Measurements from ENCODE around the gene RGS19. TPM values are rescaled to one million over a fixed set of nuclear protein-coding genes. Genes with fewer than 3 reads are reported as not detected.
A peak's percentile ranks its signal among the peaks of the same experiment; 100 is the strongest.

The RGS19 gene
- total RNA-seq, 4 donors from 2014 or later: 12.9 to 35.7 (median 20.1) TPM

DNA sequence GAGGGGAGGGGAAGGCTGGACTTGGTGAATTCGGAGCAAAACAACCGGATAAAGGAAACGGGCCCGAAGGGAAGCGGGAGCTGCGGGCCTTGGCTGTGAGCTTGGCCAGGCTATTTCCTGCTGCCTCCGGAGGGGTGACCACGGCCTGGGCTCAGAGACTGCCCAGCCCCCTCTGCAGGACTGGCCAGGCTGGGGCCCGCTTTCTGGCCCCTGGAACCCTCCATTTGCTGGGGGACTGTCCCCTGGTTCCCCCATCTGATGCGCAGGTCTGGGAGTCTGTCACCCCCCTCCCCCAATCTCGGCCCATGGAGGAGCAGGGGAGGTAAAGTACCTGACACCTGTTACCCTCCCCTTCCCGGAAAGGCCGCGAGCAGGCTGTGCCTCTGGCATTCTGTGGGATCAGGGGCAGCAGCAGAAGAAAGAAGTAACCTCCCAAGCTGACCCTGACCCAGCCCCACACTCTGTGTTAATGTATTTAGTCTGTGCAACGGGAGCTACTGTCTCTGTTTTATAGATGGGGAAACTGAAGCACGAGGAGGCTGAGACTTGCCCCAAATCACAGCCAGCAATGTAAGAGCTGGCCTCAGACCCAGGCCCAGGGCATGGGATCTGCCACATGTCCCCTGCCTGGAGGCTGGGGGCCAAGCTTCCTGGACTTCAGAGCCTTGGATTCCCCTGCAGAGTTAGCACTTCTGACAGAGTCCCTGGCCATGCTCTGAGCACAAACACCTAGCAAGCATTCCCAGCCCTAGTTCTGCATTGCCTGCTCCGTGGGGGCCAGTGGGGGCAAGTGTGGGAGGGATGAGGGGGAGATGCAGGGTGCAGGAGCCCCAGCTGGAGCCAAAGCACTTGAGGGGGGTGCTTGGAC lies 39.8 kb downstream of the RGS19 start:
- H3K27me3 ChIP-seq: peaks cover 0 to 72% of the 10 kb centered on the region in 2 donors
- no peaks in the 10 kb centered on the region for H3K9me3 ChIP-seq
- H3K4me1 ChIP-seq: peaks cover 0 to 50% (median 27%) of the 10 kb centered on the region in 4 donors
- peak overlapping the region in 1 of 4 donors; percentile 68 for H3K27ac ChIP-seq
- peak overlapping the region in 3 of 4 donors; percentile 3 to 54 (median 52) for H3K4me3 ChIP-seq
- peaks cover 0 to 19% (median 0%) of the 10 kb centered on the region in 3 donors for H3K36me3 ChIP-seq
- WGBS, 2 donors: 5 to 11% methylated on average over 15 of the region's 17 CpGs
- TF ChIP-seq POLR2A (IDR thresholded peaks at IDR 0.05) (no peak), EP300 (IDR thresholded peaks at IDR 0.05) (no peak)
- TF ChIP-seq, protein P1, sequence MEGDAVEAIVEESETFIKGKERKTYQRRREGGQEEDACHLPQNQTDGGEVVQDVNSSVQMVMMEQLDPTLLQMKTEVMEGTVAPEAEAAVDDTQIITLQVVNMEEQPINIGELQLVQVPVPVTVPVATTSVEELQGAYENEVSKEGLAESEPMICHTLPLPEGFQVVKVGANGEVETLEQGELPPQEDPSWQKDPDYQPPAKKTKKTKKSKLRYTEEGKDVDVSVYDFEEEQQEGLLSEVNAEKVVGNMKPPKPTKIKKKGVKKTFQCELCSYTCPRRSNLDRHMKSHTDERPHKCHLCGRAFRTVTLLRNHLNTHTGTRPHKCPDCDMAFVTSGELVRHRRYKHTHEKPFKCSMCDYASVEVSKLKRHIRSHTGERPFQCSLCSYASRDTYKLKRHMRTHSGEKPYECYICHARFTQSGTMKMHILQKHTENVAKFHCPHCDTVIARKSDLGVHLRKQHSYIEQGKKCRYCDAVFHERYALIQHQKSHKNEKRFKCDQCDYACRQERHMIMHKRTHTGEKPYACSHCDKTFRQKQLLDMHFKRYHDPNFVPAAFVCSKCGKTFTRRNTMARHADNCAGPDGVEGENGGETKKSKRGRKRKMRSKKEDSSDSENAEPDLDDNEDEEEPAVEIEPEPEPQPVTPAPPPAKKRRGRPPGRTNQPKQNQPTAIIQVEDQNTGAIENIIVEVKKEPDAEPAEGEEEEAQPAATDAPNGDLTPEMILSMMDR (IDR thresholded peaks at IDR 0.05): no peak
- DNase-seq (ENCODE audit: low spot score in 2 of 2): no peak

DNA sequence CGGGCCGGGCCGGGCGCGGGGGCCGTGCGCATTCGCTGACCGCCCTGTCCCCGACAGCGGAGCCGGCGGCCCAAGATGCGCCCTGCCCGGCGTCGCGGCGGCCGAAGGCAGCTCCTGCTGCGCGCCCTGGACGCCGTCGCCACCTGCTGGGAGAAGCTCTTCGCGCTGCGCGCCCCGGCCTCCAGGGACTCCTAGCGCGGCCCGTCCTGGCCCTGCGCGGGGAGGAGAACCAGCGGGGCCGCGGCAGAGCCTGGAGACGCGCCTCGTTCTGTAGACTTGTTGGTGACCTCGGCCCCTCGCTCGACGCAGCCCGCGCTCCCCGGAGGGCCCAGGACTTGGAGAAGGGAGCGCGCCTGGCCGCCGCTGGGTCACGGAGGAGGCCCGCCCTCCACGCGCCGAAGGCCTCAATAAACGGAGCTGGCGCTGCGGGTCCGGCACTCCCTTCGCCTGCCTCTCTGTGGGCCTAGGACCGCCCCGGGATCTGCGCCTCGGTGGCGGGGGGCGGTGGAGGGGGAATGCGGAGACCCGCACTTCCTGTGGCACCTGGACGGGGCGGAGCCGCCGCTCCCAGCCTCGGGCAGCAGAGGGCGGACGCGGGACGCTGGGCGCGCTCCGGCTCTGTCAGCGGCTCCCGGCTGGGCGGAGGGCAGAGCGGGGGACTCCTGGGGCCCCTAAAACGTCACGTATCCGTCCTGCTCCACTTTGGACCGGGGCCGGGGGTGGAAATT lies 40.6 kb downstream of the RGS19 start:
- Histone ChIP-seq H3K4me3 (peak overlapping the region; percentile 3 to 54 (median 32)), H3K9me3 (no peaks in the 10 kb centered on the region), H3K4me1 (peaks cover 0 to 50% (median 27%) of the 10 kb centered on the region in 4 donors), H3K27ac (peak overlapping the region in 2 of 4 donors; percentile 52 to 68), H3K27me3 (peaks cover 0 to 65% of the 10 kb centered on the region in 2 donors), H3K36me3 (peaks cover 0 to 27% (median 0%) of the 10 kb centered on the region in 3 donors)
- no peak for DNase-seq (ENCODE audit: low spot score in 2 of 2)
- WGBS, 2 donors: 1 to 2% methylated on average over 20 to 64 of the region's 91 CpGs
- TF ChIP-seq, protein P1 (IDR thresholded peaks at IDR 0.05): peak; percentile 60 to 76 (median 73)
- no peak for TF ChIP-seq POLR2A (IDR thresholded peaks at IDR 0.05)
- TF ChIP-seq EP300 (IDR thresholded peaks at IDR 0.05): peak in 1 of 2 donors; percentile 33

DNA sequence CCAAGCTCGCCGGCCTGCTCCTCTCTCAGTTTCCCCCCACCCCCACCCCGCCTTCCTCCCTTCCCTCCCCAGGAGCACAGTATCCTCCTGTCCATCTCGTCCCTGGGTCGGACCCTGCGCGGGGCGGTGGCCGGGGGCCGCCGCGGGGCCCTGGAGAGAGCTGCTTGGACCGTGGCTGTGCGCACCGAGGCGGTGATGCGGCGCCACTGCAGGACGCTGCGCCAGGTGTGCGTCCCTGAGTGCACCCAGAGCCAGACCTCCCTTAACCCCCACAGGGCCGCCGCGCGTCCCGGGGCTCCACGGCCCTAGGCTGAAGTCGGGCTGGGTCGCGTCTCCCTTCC lies 41.1 kb downstream of the RGS19 start:
- 2% methylated on average over 30 of the region's 30 CpGs; no CpG with 5 or more reads in 1 of the 2 donors for WGBS, 2 donors
- Histone ChIP-seq H3K27me3 (peaks cover 0 to 63% of the 10 kb centered on the region in 2 donors), H3K27ac (peak overlapping the region in 1 of 4 donors; percentile 52), H3K4me1 (peaks cover 0 to 50% (median 27%) of the 10 kb centered on the region in 4 donors), H3K36me3 (peaks cover 0 to 33% (median 0%) of the 10 kb centered on the region in 3 donors), H3K4me3 (peak overlapping the region in 2 of 4 donors; percentile 52 to 54), H3K9me3 (no peaks in the 10 kb centered on the region)
- no peak for DNase-seq (ENCODE audit: low spot score in 2 of 2)
- TF ChIP-seq POLR2A (IDR thresholded peaks at IDR 0.05) (no peak), EP300 (IDR thresholded peaks at IDR 0.05) (no peak)
- TF ChIP-seq, protein P1 (IDR thresholded peaks at IDR 0.05): no peak

DNA sequence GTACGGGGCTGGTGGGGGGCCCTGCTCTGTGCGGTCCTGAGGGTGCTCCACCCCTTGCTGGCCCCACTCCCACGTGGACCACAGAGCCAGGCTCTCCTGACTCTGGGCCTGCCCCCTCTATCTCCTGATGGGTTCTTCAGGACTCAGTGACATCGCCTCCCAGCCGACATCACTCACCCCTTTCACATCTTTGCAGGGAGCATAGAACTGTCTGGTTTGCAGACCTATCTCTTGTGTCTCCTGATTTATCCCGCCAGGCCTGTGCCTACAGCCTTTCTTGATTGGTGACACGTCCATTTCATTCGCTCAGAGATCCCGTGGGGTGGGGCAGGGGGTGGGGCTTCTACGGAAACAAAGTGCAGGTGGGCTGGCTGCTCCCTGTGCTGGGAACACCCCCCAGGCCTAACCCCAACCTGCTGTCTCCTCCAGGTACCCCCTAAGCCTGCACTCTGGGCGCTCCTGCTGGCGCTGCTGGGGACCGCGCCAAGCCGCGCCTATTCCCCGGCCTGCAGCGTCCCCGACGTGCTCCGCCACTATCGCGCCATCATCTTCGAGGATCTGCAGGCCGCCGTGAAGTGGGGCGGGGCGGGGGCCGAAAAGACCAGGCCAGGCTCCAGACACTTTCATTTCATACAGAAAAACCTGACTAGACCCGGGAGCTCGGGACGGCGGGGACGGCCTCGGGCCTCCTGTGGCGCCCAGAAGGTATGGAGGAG lies 41.7 kb downstream of the RGS19 start:
- no peak for TF ChIP-seq POLR2A (IDR thresholded peaks at IDR 0.05)
- no peak for TF ChIP-seq EP300 (IDR thresholded peaks at IDR 0.05)
- TF ChIP-seq, protein P1 (IDR thresholded peaks at IDR 0.05): no peak
- H3K36me3 ChIP-seq: peaks cover 0 to 38% (median 0%) of the 10 kb centered on the region in 3 donors
- peak overlapping the region in 2 of 4 donors; percentile 52 to 54 for H3K4me3 ChIP-seq
- WGBS, 2 donors: 11% methylated on average over 29 to 36 of the region's 36 CpGs
- no peak for DNase-seq (ENCODE audit: low spot score in 2 of 2)
- H3K4me1 ChIP-seq: peaks cover 0 to 50% (median 27%) of the 10 kb centered on the region in 4 donors
- H3K9me3 ChIP-seq: no peaks in the 10 kb centered on the region
- H3K27ac ChIP-seq: no peak overlapping the region
- peaks cover 0 to 59% of the 10 kb centered on the region in 2 donors for H3K27me3 ChIP-seq
